AG04449 (cell line): ENCODE measurements around the gene GNG2.

Experiments
- CTCF ChIA-PET: fragments of 350-600 bp; formaldehyde crosslinking; extraction: SDS; loops from one replicate; lab custom pipeline; 2021; ENCODE audit warnings: antibody characterized with exemption; lab: Yijun Ruan, JAX
- POLR2A ChIA-PET: fragments of 400-600, 350-600 bp; formaldehyde crosslinking; extraction: SDS; loops from one replicate; lab custom pipeline; 2020; ENCODE audit warnings: antibody characterized with exemption, inconsistent platforms; lab: Yijun Ruan, JAX
- DNase-seq: peaks from one replicate; pipeline ENCODE4 v3.0.0-alpha.2; 2010; ENCODE audit warnings: low read depth, low spot score
- H3K4me3 ChIP-seq: 2 replicates; pipeline ENCODE4 v1.5.1; 2011; ENCODE audit warnings: low read depth, mild to moderate bottlenecking, control low read depth, low read length
- CTCF ChIP-seq: IDR thresholded peaks from one replicate; pipeline ENCODE4 v1.5.1; 2011; ENCODE audit warnings: mild to moderate bottlenecking, moderate library complexity, low read length, control low read depth, inconsistent platforms; ENCODE audit not compliant: insufficient read depth; ENCODE audit errors: missing control alignments

GNG2 gene

GRCh38 chr14:51849097-51849496 lies 11.3 kb upstream of the GNG2 start:
- ChIA-PET POLR2A (no interaction called here), CTCF (no interaction called here)
- TF ChIP-seq CTCF = no peak
- no peak for DNase-seq
- H3K4me3 ChIP-seq = no peak overlapping the region

GRCh38 chr14:51850651-51851050 lies 9.8 kb upstream of the GNG2 start:
- TF ChIP-seq CTCF = no peak
- no peak overlapping the region for H3K4me3 ChIP-seq
- DNase-seq = no peak
- ChIA-PET CTCF (interaction anchor here (0.8 to 2.3 kb wide), 4 partner anchors 23 to 278 kb away, joined by 3 to 4 read pairs (median 3); no protein-coding TSS in a partner anchor), POLR2A (no interaction called here)

- no peak overlapping the region for H3K4me3 ChIP-seq
- TF ChIP-seq CTCF = no peak
- POLR2A ChIA-PET = no interaction called here
- no peak for DNase-seq
- CTCF ChIA-PET = interaction anchor here (1.4 to 2.3 kb wide), 2 partner anchors 17 to 25 kb away, joined by 3 to 4 read pairs; no protein-coding TSS in a partner anchor
Measured at GRCh38 chr14:51852541-51852940, 7.9 kb upstream of the GNG2 start.

- CTCF ChIA-PET = interaction anchor here (1.4 kb wide), 1 partner anchor 30 kb away, joined by 3 read pairs; no protein-coding TSS in a partner anchor
- H3K4me3 ChIP-seq = no peak overlapping the region
- POLR2A ChIA-PET = no interaction called here
- DNase-seq = no peak
- no peak for TF ChIP-seq CTCF
Measured at GRCh38 chr14:51855234-51855633, 5.2 kb upstream of the GNG2 start.

- CTCF ChIA-PET = interaction anchor here (1.0 to 1.4 kb wide), 2 partner anchors 29 to 122 kb away, joined by 3 read pairs; no protein-coding TSS in a partner anchor
- POLR2A ChIA-PET = no interaction called here
- no peak for TF ChIP-seq CTCF
- no peak for DNase-seq
- H3K4me3 ChIP-seq = no peak overlapping the region
Measured at GRCh38 chr14:51856792-51857296, 3.6 kb upstream of the GNG2 start.

- DNase-seq = no peak
- TF ChIP-seq CTCF = no peak
- no peak overlapping the region for H3K4me3 ChIP-seq
- ChIA-PET CTCF (interaction anchor here (1.7 kb wide), 1 partner anchor 119 kb away, joined by 4 read pairs; no protein-coding TSS in a partner anchor), POLR2A (no interaction called here)
Measured at GRCh38 chr14:51859131-51859530, 1.3 kb upstream of the GNG2 start.
